PC-3 (cell line): ENCODE measurements around the gene PPP2R3B. TPM values are rescaled to one million over a fixed set of nuclear protein-coding genes. Genes with fewer than 3 reads are reported as not detected.

Source experiments
- ATAC-seq: fragments of 200-7000 bp; cut with Tn5 transposase; 2 replicates; pipeline ENCODE4 v1.9.1; 2020; ENCODE audit warnings: mild to moderate bottlenecking, moderate library complexity
- BruUV-seq: library from RNA; stranded (reverse); fragments of 400-500 nt; replicated peaks from 2 replicates; lab custom pipeline; 2021; lab: Mats Ljungman, UMichigan
- CTCF ChIA-PET: fragments of 300-600 bp; sonication (Branson Sonifier 250); formaldehyde crosslinking; loops from one replicate; lab custom pipeline; 2022; ENCODE audit warnings: antibody characterized with exemption; lab: Charles Lee
- POLR2A ChIA-PET: fragments of 300-600 bp; sonication (Branson Sonifier 250); formaldehyde crosslinking; loops from one replicate; lab custom pipeline; 2022; ENCODE audit warnings: antibody characterized with exemption; ENCODE audit not compliant: unreplicated experiment; lab: Charles Lee
- DNase-seq: peaks from one replicate; pipeline ENCODE4 v3.0.0-alpha.2; 2015
- H2AFZ ChIP-seq: fragments of 300-600 bp; sonication (generic); 2 replicates; pipeline ENCODE4 v1.6.0; 2016; ENCODE audit warnings: antibody characterized with exemption, low read length
- H3F3A ChIP-seq: fragments of 300-600 bp; sonication (generic); one replicate; pipeline ENCODE4 v1.6.0; 2017; ENCODE audit warnings: antibody characterized with exemption, low read length, control low read depth, mild to moderate bottlenecking; ENCODE audit not compliant: unreplicated experiment
- H3K27ac ChIP-seq: fragments of 300-600 bp; sonication (generic); 2 replicates; pipeline ENCODE4 v1.5.1; 2016; ENCODE audit warnings: mild to moderate bottlenecking, low read length
- H3K27me3 ChIP-seq: fragments of 300-600 bp; sonication (generic); 2 replicates; pipeline ENCODE4 v1.6.1; 2016; ENCODE audit warnings: low read length, mixed read lengths
- H3K36me3 ChIP-seq: fragments of 300-600 bp; sonication (generic); 2 replicates; pipeline ENCODE4 v1.6.1; 2016; ENCODE audit warnings: low read depth, mixed run types, low read length, mixed read lengths
- H3K4me1 ChIP-seq: fragments of 300-600 bp; sonication (generic); 2 replicates; pipeline ENCODE4 v1.5.1; 2016; ENCODE audit warnings: low read length; ENCODE audit not compliant: insufficient read depth
- H3K4me2 ChIP-seq: fragments of 300-600 bp; sonication (generic); 2 replicates; pipeline ENCODE4 v1.6.0; 2016; ENCODE audit warnings: low read length
- H3K4me3 ChIP-seq: fragments of 300-600 bp; sonication (generic); 2 replicates; pipeline ENCODE4 v1.5.1; 2016; ENCODE audit warnings: mild to moderate bottlenecking, low read length, mixed read lengths
- H3K79me2 ChIP-seq: fragments of 300-600 bp; sonication (generic); 2 replicates; pipeline ENCODE4 v1.6.1; 2017; ENCODE audit warnings: low read length, mixed read lengths
- H3K9ac ChIP-seq: fragments of 300-600 bp; sonication (generic); 2 replicates; pipeline ENCODE4 v1.6.0; 2016; ENCODE audit warnings: mild to moderate bottlenecking, low read length
- H3K9me2 ChIP-seq: fragments of 300-600 bp; sonication (generic); replicated peaks from 2 replicates; pipeline ENCODE4 v1.6.1; 2016; ENCODE audit warnings: mixed run types, low read length, mixed read lengths
- H3K9me3 ChIP-seq: fragments of 300-600 bp; sonication (generic); 2 replicates; pipeline ENCODE4 v1.6.1; 2016; ENCODE audit warnings: low read length, mixed read lengths
- H4K20me1 ChIP-seq: fragments of 300-600 bp; sonication (generic); 2 replicates; pipeline ENCODE4 v1.6.1; 2016; ENCODE audit warnings: low read length, mixed read lengths
- CTCF ChIP-seq: fragments of 300-600 bp; sonication (generic); conservative IDR thresholded peaks from 2 replicates; pipeline ENCODE4 v1.5.1; 2017; ENCODE audit warnings: antibody characterized with exemption, low read depth, mild to moderate bottlenecking, low read length
- EZH2 ChIP-seq: fragments of 300-600 bp; sonication (generic); IDR thresholded peaks from one replicate; pipeline ENCODE4 v1.6.1; 2017; ENCODE audit warnings: antibody characterized with exemption, mild to moderate bottlenecking, low read length; ENCODE audit not compliant: unreplicated experiment
- EZH2phosphoT487 ChIP-seq: fragments of 300-600 bp; sonication (generic); IDR thresholded peaks from 2 replicates; pipeline ENCODE4 v1.6.1; 2018; ENCODE audit warnings: mild to moderate bottlenecking, antibody characterized with exemption, low read length, borderline replicate concordance
- intact Hi-C: fragments of 100-400 bp; cut with micrococcal nuclease; formaldehyde crosslinking; loops from 2 replicates; pipeline ENCODE4 v1.9.0; 2023
- total RNA-seq: library from RNA; depleted of rRNA; stranded (reverse); fragments of >200 nt; gene quantifications from 2 replicates; pipeline ENCODE4 v1.2.3, GENCODE V29; 2014

The PPP2R3B gene
- total RNA-seq, 1 experiment from 2014 or later, result 35.4 TPM

DNA sequence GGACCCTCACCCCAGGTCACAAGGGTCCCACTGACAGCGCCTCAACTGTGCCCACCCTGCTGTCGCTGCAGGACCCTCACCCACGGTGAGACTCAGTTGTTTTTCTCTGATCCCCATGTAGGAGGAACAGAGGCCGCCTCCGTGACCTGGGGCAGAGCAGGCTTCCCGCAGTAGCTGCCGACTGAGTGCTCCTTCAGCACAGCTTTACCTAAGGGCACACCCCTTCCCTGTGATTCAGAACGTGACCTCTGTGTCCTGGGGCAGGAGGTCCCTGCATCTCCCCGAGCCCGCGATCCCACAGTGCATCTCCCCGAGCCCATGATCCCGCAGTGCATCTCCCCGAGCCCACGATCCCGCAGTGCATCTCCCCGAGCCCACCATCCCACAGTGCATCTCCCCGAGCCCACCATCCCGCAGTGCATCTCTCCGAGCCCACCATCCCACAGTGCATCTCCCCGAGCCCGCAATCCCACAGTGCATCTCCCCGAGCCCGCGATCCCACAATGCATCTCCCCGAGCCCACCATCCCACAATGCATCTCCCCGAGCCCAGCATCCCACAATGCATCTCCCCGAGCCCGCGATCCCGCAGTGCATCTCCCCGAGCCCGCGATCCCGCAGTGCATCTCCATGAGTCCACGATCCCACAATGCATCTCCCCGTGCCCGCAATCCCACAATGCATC lies 23.6 kb downstream of the PPP2R3B start:
- no peaks in the 10 kb centered on the region for H3K27me3 ChIP-seq
- H3K4me1 ChIP-seq, result no peaks in the 10 kb centered on the region
- DNase-seq, result no peak
- H3K4me2 ChIP-seq, result no peak overlapping the region
- no peak overlapping the region for H3K4me3 ChIP-seq
- POLR2A ChIA-PET, result no interaction called here
- H3K79me2 ChIP-seq, result no peaks in the 10 kb centered on the region
- H3K9me3 ChIP-seq, result no peaks in the 10 kb centered on the region
- no peaks in the 10 kb centered on the region for H4K20me1 ChIP-seq
- H3K36me3 ChIP-seq, result peaks cover 13% of the 10 kb centered on the region
- H3F3A ChIP-seq, result no peaks in the 10 kb centered on the region
- intact Hi-C loops, result no loop called here
- no TSS peak for BruUV-seq
- no peaks in the 10 kb centered on the region for H3K9me2 ChIP-seq
- CTCF ChIA-PET, result no interaction called here
- H3K27ac ChIP-seq, result no peak overlapping the region
- ATAC-seq, result no peak
- no peak overlapping the region for H2AFZ ChIP-seq
- TF ChIP-seq EZH2, result no peak
- no peak for TF ChIP-seq CTCF
- no peak for TF ChIP-seq EZH2phosphoT487
- no peak overlapping the region for H3K9ac ChIP-seq

DNA sequence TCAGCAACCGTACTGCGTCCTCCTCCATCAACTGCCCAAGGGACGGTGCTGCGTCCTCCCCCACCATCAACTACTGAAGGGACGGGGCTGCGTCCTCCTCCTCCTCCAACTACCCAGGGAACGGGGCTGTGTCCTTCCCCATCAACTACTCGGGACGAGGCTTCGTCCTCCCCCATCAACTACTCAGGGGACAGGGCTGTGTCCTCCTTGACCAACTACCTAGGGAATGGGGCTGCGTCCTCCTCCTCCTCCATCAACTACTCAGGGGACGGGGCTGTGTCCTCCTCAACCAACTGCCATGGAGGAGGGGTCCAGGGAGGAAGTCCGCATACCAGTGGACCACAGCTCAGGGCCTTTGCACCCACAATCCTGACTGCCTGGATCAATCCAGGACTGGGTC lies 24.4 kb downstream of the PPP2R3B start:
- no peaks in the 10 kb centered on the region for H3K27me3 ChIP-seq
- H3K36me3 ChIP-seq, result peaks cover 13% of the 10 kb centered on the region
- no peaks in the 10 kb centered on the region for H3K79me2 ChIP-seq
- H3K9me2 ChIP-seq, result no peaks in the 10 kb centered on the region
- ATAC-seq, result no peak
- H3K4me1 ChIP-seq, result peaks cover 6% of the 10 kb centered on the region
- H3K4me2 ChIP-seq, result no peak overlapping the region
- H2AFZ ChIP-seq, result no peak overlapping the region
- no peak overlapping the region for H3K27ac ChIP-seq
- ChIA-PET POLR2A (no interaction called here), CTCF (no interaction called here)
- intact Hi-C loops, result no loop called here
- no peak overlapping the region for H3K4me3 ChIP-seq
- no peaks in the 10 kb centered on the region for H3F3A ChIP-seq
- no peak overlapping the region for H3K9ac ChIP-seq
- no peak for DNase-seq
- no peak for TF ChIP-seq EZH2phosphoT487
- TF ChIP-seq EZH2, result no peak
- no peak for TF ChIP-seq CTCF
- H3K9me3 ChIP-seq, result no peaks in the 10 kb centered on the region
- no TSS peak for BruUV-seq
- no peaks in the 10 kb centered on the region for H4K20me1 ChIP-seq
